HG03064 (cell line): Measurements from ENCODE around the gene PLA2R1.

Source experiments
- ATAC-seq: cut with Tn5 transposase; IDR thresholded peaks from one replicate; pipeline ENCODE4 v1.9.1; 2021; ENCODE audit warnings: low read depth; ENCODE audit not compliant: unreplicated experiment

Gene PLA2R1

GRCh38 chr2:159942146-159942545 lies 120.3 kb downstream of the PLA2R1 start:
- ATAC-seq = no peak

GRCh38 chr2:159941729-159942128 lies 120.7 kb downstream of the PLA2R1 start:
- ATAC-seq = no peak

- peak; percentile 94 for ATAC-seq
Observed at GRCh38 chr2:159939946-159940345, 122.5 kb downstream of the PLA2R1 start.

GRCh38 chr2:159938395-159938794 lies 124.0 kb downstream of the PLA2R1 start:
- no peak for ATAC-seq

- no peak for ATAC-seq
Observed at GRCh38 chr2:159936471-159936870, 125.9 kb downstream of the PLA2R1 start.

- ATAC-seq = peak; percentile 94
Observed at GRCh38 chr2:159933727-159934049, 128.7 kb downstream of the PLA2R1 start.

GRCh38 chr2:159933040-159933726 lies 129.2 kb downstream of the PLA2R1 start:
- ATAC-seq = peak; percentile 41

- no peak for ATAC-seq
Observed at GRCh38 chr2:159926695-159927094, 135.7 kb downstream of the PLA2R1 start.

- ATAC-seq = no peak
Observed at GRCh38 chr2:159925975-159926374, 136.4 kb downstream of the PLA2R1 start.

GRCh38 chr2:159922563-159922962 lies 139.9 kb downstream of the PLA2R1 start:
- no peak for ATAC-seq

- peak; percentile 95 for ATAC-seq
Observed at GRCh38 chr2:159921752-159922404, 140.5 kb downstream of the PLA2R1 start.

GRCh38 chr2:159916511-159916910 lies 145.9 kb downstream of the PLA2R1 start:
- no peak for ATAC-seq

- no peak for ATAC-seq
Observed at GRCh38 chr2:159913900-159914299, 148.5 kb downstream of the PLA2R1 start.

GRCh38 chr2:159912580-159912979 lies 149.8 kb downstream of the PLA2R1 start:
- ATAC-seq = no peak

- ATAC-seq = no peak
Observed at GRCh38 chr2:159910951-159911350, 151.5 kb downstream of the PLA2R1 start.

GRCh38 chr2:159908623-159909022 lies 153.8 kb downstream of the PLA2R1 start:
- no peak for ATAC-seq

- ATAC-seq = no peak
Observed at GRCh38 chr2:159907909-159908308, 154.5 kb downstream of the PLA2R1 start.

- ATAC-seq = no peak
Observed at GRCh38 chr2:159905926-159906714, 156.3 kb downstream of the PLA2R1 start.

GRCh38 chr2:159904959-159905305 lies 157.5 kb downstream of the PLA2R1 start:
- peak; percentile 28 for ATAC-seq

GRCh38 chr2:159904127-159904958 lies 158.1 kb downstream of the PLA2R1 start, which contains the start of gene LY75:
Gene LY75, minus strand, starts transcription at chr2:159904756.
- ATAC-seq = peak; percentile 80
